Stimulated activated CD4-positive, alpha-beta T cell treated with anti-CD3 and anti-CD28 coated beads, Interleukin-15, amount 100 ng/mL, for 1 hour (primary cell): ENCODE data around the gene NLRX1.
"Not testable (repeated sequence)": the region's sequence is repeated elsewhere in the genome, so short reads cannot be mapped to it uniquely, and the experiment has no call there.

ENCODE experiments used
- DNase-seq, 2 donors: peaks; one replicate each; pipeline ENCODE4 v3.0.0-alpha.2; 2020; ENCODE audit warnings: low read depth in 1 of 2, low spot score in 1 of 2

The NLRX1 gene

DNA sequence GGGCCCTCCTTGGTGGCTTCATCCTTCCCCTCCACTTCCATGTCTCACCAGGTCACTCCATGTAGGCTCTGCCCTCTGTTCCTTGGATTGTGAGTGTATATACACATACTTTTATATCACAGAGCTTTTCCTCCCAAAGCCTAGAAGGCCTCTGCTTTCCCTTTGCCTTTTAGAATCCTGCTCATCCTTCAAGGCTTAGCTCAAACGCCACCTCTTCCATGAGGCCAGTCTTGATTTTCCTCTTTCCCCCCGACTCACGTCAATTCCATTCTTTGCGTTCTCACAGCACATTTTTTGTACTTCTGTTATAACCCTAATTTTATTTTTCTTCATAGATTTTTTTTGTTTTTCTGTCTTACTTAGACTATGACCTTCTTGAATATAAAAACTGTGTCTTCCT, 15.9 kb upstream of the NLRX1 start:
- DNase-seq: no peak

- no peak for DNase-seq
These were observed 15.3 kb upstream of the NLRX1 start for GRCh38 chr11:119153049-119153818.

DNA sequence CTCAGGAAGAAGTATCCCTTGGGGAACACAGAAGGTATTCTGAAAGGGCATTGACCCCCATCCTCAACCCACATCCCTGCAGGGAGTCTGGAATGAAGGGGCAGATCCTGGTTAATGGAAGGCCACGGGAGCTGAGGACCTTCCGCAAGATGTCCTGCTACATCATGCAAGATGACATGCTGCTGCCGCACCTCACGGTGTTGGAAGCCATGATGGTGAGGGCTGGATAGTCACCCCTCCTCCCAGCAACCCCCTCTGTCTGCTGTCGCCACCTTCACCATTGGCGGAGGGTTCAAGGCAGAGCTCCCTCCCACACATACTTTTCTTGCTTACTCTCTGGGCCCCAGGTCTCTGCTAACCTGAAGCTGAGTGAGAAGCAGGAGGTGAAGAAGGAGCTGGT, 14.3 kb upstream of the NLRX1 start:
- no peak for DNase-seq

DNA sequence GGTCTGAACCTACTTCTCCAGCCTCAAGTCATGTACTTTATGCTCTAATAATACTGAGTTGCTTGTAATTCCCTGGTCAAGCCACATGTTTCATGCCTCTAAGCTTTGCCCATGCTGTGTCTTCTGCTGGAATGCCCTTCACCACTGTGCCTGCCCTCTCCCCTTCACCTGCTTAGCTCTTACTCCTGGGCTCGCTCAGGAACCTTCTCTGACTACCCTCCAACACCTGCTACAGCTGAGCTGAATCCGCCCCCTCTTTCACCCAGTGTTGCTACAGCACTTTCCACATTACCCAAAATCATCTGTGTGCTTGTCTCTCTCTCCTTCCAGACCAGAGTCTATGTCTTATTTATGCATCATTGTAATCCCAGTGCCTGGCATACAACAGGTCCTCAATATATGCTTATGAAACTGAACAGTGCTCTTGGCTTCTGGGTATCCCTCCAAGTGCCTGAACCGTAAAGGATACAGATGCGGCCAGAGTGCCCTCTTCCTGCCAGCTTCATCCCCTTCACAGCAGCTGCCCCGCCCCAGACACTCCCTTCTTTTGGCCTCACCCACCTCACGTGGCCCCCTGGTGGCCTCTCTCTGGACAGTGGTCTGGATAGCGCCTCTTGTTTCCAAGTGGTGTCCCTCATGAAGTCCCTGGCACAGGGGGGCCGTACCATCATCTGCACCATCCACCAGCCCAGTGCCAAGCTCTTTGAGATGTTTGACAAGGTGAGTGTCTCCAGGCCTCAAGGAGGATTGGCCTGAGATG, 12.6 kb upstream of the NLRX1 start:
- DNase-seq: no peak

- no peak for DNase-seq
These were observed 12.0 kb upstream of the NLRX1 start for GRCh38 chr11:119156496-119156895.

DNA sequence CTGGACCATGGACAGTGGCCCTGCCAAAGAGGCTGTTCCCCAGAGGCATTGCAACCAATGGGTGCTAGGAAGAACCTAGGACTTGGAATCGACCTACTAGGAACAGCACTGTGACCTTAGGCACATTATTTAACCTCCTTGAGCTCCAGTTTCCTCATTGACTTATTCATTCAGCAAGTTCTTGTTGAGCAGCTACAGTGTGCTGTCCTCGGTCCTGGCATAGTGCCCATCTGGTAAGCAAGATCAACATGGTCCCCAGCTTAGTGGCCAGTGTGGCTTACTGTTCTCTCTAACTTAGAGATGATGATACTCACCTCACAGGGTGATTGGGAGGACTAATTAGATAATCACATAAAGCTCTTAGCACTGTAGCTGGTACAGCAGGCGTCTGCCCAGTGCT, 11.5 kb upstream of the NLRX1 start:
- no peak for DNase-seq

DNA sequence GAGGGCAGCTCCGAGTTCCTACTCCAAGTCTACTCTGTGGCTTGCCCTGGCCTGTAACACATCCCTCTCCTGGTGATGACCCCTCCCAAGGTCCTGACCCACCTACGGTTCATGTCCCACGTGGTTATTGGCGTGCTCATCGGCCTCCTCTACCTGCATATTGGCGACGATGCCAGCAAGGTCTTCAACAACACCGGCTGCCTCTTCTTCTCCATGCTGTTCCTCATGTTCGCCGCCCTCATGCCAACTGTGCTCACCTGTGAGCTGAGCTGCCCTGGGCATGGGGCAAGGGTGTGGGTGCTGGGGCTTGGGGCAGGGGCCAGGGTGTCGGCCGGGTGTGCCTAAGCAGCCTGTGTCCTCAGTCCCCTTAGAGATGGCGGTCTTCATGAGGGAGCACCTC, 10.1 kb upstream of the NLRX1 start:
- DNase-seq: no peak

DNA sequence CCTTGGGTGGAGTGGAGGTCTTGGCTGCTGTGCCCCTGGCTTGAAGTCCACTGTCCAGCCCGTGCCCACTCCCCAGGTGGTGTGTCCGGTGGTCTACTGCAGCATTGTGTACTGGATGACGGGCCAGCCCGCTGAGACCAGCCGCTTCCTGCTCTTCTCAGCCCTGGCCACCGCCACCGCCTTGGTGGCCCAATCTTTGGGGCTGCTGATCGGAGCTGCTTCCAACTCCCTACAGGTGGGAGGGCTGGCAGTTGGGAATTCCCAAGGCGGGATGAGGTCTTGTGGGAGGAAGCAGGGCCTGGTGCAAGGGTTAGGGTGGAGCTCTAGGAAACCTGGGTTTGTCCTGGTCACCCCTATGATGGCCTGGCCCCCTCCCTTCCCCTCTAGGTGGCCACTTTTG, 8.4 kb upstream of the NLRX1 start:
- no peak for DNase-seq

- DNase-seq: no peak
These were observed 6.7 kb upstream of the NLRX1 start for GRCh38 chr11:119161871-119162270.

GRCh38 chr11:119166368-119167076, 2.0 kb upstream of the NLRX1 start:
- no peak for DNase-seq

- not testable (repeated sequence) for DNase-seq
These were observed 1.5 kb upstream of the NLRX1 start for GRCh38 chr11:119167077-119167458.

DNA sequence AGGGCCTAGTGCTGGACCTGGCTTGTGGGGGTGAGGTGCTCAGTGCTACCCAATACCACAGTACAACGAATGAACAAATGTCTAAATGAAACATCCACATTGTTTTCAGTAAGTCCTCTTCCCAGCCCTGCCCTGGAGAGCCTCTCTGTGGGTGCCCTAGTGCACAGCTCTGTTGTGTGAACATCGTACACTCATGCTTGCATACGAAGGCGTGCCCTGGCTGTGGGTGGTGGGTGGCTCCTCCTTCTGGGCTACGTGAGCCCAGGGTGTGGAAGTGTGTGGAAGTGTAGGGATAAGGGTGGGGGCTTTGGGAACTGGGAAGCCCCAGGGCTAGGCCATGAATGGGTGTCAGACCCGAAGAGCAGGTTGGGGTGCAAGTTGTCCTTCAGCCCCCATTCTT, 592 bp upstream of the NLRX1 start:
- DNase-seq: no peak

DNA sequence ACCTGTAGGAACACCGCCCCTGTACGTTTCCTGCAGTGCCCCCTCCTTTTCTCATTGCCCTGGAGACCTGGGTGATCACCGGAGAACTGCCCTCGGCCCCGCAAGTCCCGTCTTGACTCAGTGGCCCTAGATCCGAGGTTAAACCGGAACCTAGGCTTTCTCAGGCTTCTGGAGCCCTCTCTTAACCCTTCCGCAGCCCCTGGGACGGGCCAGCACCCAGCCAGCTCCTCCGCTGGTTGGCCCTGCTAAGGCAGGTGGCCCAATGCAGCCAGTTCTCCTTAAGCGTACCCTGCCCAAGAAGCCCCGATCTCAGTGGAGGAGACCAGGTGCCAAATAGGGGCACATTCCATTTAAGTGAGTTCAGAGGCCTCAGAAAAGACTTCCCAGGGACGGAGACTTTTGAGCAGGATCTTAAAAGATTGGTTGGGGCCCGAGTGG, 776 bp downstream of the NLRX1 start:
- DNase-seq: peak in 1 of 2 donors; percentile 12

DNA sequence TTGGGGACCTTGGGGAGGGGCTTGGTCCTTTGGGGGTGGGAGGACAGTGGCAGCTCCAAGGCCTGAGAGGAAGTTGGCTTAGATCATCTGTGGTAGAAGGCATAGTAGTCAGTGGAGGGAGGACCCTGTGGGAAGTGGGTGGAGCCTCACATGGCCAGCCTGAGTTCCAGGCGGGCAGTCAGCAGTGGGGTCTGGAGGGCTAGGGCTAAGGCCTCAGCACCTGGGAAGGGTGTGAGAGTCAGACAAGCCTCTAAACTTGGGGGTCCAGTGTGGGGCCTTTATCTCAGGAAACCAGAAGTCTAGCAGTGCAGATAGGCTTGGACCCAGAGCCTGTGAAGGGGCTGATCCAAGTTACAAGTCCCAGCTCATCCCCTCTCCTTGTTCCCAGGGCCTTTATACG, 4.0 kb downstream of the NLRX1 start:
- no peak for DNase-seq

DNA sequence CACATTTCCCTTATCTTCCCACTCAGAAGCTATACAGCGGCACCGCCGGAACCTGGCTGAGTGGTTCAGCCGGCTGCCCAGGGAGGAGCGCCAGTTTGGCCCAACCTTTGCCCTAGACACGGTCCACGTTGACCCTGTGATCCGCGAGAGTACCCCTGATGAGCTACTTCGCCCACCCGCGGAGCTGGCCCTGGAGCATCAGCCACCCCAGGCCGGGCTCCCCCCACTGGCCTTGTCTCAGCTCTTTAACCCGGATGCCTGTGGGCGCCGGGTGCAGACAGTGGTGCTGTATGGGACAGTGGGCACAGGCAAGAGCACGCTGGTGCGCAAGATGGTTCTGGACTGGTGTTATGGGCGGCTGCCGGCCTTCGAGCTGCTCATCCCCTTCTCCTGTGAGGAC, 4.9 kb downstream of the NLRX1 start:
- no peak for DNase-seq

DNA sequence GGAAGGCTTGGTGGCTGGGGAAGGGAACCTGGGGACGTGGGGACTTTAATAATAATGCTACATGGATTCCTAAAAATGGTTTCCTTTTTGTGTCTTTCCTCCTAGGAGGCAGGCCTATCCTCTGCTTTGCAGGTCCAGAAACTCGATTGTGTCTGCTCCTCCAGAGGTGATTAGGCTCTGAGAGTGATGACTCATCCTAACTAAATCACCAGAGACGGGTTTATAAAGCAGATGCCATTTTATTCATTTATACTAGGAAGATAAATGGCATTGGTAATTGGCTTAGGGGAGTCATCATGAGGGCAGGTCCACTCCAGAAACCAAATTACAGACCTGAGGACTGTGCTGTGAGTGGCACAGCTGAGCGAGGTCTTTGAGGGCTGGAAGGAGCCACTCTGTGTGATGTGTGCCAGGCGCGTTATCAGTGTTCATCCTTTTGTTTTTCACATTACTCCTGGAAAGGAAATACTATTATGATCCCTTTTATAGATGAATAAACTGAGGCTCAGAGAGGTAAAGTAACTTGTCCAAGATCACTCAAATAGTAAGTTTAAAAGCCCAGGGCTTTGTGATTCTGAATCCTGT, 7.1 kb downstream of the NLRX1 start:
- no peak for DNase-seq

DNA sequence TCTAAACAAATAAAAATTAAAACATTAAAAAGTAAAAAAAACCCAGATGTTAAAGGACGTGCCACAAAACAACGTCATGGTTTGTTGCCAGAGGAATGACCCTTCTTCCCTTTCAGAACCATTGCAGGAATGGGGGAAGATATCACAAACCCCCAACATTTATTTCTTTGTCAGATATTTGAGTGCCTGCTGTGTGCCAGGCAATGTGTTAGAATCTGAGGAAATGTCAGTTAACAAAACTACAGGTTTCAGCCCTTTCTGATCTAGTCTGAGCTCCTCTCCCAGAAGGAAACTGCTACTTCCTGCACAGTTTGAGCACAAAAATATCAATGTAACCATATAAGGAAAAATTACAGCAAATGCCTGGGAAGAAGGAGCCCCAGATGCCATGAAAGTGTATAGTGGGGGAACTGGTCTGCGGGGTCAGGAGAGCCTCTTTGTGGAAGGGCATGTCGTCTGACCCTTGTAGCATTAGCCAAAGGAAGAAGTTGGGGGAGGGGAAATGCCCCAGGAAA, 9.7 kb downstream of the NLRX1 start:
- no peak for DNase-seq

DNA sequence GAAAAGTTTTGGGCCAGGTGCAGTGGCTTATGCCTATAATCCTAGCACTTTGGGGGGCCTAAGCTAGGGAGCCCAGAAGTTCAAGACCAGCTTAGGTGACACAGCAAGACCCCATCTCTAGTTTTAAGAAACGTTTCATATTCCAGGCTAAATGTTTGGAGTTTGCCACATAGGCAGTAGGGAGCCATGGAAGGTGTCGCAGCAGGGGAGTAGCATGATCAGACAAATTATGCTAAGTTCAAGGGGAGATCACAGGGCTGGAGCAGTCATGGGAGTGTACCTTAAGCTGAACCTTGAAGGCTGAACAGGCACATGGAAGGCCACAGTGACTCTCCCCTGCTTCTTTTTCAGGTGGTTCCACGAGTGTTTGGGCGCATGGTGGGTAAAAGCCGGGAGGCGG, 10.8 kb downstream of the NLRX1 start:
- DNase-seq: no peak

GRCh38 chr11:119179983-119180382, 11.5 kb downstream of the NLRX1 start:
- DNase-seq: no peak

- no peak for DNase-seq
These were observed 12.5 kb downstream of the NLRX1 start for GRCh38 chr11:119180729-119181676.
